Measurements from ENCODE around the gene PMEPA1.

The PMEPA1 gene

GRCh38 chr20:57622579-57623381 is 87.0 kb downstream of the PMEPA1 start:
- peak; percentile 85 for DNase-seq (ENCODE audit: low spot score)

DNA sequence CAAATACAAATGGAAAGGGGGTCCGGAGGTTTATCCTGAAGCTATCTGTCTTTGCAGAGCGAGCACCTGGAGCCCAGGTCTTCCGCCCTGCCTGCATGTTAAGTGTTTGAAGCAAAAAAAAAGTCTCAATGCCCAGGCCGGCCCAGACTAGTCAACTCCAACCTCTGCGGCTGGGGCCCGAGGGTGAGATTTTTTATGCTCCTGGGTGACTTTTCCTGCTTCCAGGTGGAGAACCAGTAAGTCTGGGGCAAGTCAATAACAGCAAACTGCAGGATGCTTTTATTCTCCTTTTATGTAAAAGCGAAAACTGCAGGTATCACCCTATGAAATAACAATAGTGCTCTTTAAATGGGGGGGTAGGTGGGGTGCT is 87.6 kb downstream of the PMEPA1 start:
- DNase-seq (ENCODE audit: low spot score), result no peak

- no peak for DNase-seq (ENCODE audit: low spot score)
These were observed 88.2 kb downstream of the PMEPA1 start for GRCh38 chr20:57621421-57622200.

DNA sequence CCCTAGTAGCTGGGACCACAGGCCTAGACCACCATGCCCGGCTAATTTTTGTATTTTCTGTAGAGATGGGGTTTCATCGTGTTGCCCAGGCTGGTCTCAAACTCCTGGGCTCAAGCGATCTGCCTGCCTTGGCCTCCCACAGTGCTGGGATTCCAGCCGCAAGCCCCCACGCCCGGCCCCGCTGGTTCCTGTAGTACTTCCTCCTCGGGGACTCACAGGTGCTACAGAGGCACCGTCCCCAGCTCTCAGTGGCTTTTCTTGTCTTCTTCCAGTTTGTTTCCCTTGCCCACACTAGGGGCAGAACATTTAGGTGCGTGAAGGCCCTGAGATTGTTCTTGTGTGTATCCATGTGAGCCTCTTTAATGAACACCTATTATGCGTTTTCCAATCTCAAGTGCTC is 88.8 kb downstream of the PMEPA1 start:
- no peak for DNase-seq (ENCODE audit: low spot score)

DNA sequence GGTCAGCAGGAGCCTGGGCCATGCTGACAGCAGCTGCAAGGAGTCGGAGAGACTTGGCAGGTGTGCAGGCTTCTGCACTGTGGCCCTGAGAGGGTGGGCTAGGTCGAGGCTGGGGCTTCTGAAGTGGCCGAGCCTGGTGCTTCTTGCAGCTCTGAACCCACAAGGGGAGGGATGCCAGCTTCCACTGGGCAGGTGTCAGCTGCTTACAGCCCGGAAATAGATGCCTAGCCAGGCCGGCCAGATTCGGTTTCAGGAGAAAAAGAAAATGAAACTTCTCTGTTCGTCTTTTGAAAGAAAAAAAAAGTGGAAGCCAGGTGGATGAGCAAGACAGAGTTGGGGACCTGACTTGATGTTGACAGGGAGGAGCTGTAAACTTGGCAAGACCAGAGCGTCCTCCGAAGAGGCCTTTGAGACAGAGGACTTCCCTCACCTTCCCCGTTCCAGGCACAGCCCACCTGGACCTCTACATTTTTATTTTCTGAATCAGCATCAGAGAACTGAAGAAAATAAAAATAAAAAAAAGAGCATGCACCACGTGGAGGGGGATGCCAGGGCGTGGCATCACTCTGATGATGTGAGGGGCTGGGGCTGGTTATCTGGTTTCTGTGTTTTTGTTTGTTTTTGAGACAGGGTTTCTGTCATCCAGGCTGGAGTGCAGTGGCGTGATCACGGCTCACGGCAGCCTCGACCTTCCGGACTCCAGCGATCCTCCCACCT is 89.4 kb downstream of the PMEPA1 start, which contains the start of gene ZBP1:
TSS of gene ZBP1 (minus strand) at position 153 of the 717 bp plus-strand sequence. CDS start at position 22, 131 bp downstream.
- peak; percentile 41 for DNase-seq (ENCODE audit: low spot score)

GRCh38 chr20:57619051-57619831 is 90.6 kb downstream of the PMEPA1 start:
- DNase-seq (ENCODE audit: low spot score), result peak; percentile 96

- no peak for DNase-seq (ENCODE audit: low spot score)
These were observed 91.1 kb downstream of the PMEPA1 start for GRCh38 chr20:57618764-57619050.

DNA sequence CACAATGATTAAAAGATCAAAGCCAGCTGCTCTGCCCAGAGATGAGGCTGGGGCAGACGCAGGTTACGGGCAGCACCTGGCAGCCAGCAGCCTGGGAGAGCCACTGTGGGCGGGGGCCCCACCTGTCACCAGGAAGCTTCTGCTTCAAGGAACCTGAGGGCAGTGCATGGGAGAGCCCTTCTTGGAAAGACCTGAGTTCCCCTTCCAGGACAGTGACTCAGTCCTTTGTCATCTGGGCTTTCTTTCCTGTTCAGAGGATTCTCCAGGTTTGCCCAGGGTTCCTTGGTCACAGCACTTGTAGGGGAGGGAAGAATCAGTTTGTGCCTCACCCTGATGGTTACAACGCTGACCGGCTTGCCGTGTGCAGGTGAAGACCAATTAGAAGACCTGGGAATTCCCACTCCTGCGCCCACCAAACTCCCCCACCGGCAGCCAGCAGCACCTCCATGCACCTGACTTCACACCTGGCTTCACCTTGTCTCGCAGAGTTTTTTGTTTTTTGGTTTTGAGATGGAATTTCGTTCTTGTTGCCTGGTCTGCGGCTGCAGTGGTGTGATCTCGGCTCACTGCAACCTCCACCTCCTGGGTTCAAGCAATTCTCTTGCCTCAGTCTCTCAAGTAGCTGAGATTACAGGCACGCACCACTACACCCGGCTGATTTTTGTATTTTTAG is 91.6 kb downstream of the PMEPA1 start:
- peak; percentile 90 for DNase-seq (ENCODE audit: low spot score)

- no peak for DNase-seq (ENCODE audit: low spot score)
These were observed 92.6 kb downstream of the PMEPA1 start for GRCh38 chr20:57617079-57617795.

- DNase-seq (ENCODE audit: low spot score), result no peak
These were observed 93.5 kb downstream of the PMEPA1 start for GRCh38 chr20:57616143-57616951.

GRCh38 chr20:57615445-57615811 is 94.4 kb downstream of the PMEPA1 start:
- DNase-seq (ENCODE audit: low spot score), result no peak

DNA sequence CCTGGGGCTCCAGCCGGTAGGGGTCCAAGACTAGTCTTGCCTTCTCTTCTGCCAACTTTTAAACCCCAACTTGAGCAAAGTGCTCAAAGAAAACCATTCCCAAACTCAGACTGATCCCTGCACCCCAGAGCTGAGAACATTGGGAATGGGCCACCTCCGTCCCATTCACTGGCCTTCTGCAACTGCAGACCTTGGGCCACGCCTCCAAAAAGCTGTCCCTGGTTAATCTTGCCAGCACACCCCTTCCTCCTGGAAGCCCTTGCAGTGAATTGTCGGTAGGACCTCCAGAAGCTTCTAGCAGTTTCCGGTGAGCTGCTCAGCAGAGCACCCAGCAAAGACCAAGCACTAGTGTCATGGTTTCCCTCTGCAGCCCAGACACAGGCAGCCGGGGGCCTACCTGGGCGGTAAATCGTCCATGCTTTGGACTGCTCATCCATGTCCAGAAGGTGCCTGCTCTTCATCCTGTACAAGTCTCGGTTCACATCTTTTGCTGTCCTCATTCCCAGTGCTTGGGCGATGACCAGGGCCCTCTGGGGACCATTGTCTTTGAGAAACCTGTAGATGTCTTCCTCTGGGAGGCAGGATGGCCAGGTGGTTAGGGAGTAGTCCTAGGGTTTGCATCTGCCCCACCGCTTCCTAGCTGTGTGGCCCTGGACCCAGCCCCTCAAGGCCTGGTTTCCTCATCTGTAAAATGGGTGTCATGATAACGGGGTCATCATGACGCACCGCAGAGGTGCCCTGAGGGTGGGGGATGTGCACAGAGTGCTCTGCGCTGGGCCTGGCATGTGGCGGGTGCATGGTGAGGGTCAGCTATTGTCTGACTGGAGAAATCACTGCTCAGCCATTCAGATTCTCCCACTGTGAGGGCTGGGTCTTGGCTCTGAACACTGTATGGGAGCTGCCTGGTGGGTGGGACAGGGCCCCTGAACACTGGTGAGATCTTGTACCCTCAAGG is 95.0 kb downstream of the PMEPA1 start:
- no peak for DNase-seq (ENCODE audit: low spot score)

DNA sequence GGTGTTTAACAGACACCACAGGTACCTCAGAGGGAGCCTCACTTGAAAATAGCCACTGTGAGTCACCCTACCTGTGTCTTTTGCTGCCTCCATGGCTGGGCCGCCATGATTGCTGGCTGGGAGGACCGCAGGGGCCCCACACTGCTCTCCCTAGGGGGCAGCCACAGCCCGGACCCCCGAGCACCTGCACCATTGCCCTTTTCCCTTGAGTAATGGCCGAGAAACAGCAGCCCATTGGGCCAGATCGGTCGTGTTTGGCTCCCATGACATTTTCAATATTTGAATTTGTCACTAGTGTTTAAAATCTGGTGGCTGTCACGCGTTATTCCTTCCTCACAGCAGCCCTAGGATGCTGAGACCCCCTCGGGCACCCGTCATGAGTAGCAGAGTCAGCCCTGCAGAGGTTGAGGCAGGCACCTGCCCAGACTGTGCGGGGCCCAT is 96.3 kb downstream of the PMEPA1 start:
- DNase-seq (ENCODE audit: low spot score), result no peak

GRCh38 chr20:57612916-57613315 is 96.9 kb downstream of the PMEPA1 start:
- DNase-seq (ENCODE audit: low spot score), result no peak

DNA sequence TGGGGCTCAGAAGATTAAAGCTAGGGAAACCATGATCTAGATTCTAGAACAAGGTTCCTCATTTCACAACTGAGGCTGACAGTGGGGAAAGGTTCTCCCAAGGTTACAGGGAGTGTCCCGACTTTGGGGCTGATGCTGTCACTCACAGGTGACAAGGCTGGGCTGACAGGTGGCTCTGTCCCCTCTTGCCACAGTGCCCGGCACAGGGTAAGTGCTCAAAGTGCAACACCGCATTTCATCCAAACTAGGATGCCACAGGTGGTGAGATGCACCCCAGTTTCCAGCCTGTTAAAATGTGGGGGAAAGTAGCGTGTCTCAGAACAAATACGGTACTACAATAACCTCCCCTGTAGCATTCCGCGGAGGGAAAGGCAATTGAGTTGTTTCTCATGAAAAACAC is 97.4 kb downstream of the PMEPA1 start:
- no peak for DNase-seq (ENCODE audit: low spot score)

GRCh38 chr20:57611586-57612311 is 98.1 kb downstream of the PMEPA1 start:
- peak; percentile 79 for DNase-seq (ENCODE audit: low spot score)

- DNase-seq (ENCODE audit: low spot score), result no peak
These were observed 99.4 kb downstream of the PMEPA1 start for GRCh38 chr20:57610261-57610952.

DNA sequence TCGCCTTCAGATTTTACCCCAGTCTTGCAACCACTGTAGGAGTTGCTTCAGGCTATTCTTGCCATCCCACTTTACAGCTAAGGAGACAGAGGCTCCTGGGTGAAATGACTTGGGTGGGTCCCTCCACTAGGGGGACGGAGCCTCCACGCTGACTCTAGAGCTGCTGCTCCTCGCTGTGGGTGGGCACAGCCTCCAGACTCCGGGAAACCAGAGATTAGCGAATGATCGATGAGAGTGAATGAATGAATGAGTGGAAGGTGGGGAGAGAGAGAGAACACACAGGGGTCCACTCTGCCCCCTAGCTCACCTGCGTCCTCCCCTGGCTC is 100.0 kb downstream of the PMEPA1 start:
- no peak for DNase-seq (ENCODE audit: low spot score)
